HuH-7 (cell line): Measurements from ENCODE around the gene KCNQ5.
"Not testable (repeated sequence)": the region's sequence is repeated elsewhere in the genome, so short reads cannot be mapped to it uniquely, and the experiment has no call there.

Experiments
- DNase-seq: peaks from one replicate; pipeline ENCODE4 v3.0.0; 2011; ENCODE audit warnings: low spot score

Gene KCNQ5

GRCh38 chr6:72952808-72953630 lies 331.2 kb downstream of the KCNQ5 start:
- DNase-seq = no peak

GRCh38 chr6:72953971-72954381 lies 332.1 kb downstream of the KCNQ5 start:
- no peak for DNase-seq

DNA sequence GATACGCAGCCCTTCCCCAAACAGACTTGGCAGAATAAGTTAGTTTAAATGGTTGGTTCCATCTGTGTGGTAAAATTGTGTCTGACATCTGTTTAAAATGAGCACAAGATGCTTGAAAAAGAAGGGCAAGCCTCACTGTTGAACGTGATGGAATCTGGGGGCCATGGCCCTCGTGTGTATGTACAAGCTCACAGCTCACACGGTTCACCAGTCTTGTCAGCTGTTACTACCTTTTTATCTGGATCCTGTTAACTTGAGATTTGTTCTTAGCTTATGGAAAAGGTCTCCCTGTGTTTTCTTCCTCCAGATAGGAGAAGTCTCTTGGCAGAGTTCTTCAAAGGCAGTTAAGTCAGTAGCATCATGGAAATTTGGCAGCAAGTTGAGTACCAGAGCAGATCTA lies 332.9 kb downstream of the KCNQ5 start:
- no peak for DNase-seq

- no peak for DNase-seq
Observed at GRCh38 chr6:72955666-72956065, 333.8 kb downstream of the KCNQ5 start.

GRCh38 chr6:72956272-72956671 lies 334.4 kb downstream of the KCNQ5 start:
- no peak for DNase-seq

GRCh38 chr6:72959821-72960220 lies 338.0 kb downstream of the KCNQ5 start:
- no peak for DNase-seq

GRCh38 chr6:72963946-72964345 lies 342.1 kb downstream of the KCNQ5 start:
- DNase-seq = no peak

DNA sequence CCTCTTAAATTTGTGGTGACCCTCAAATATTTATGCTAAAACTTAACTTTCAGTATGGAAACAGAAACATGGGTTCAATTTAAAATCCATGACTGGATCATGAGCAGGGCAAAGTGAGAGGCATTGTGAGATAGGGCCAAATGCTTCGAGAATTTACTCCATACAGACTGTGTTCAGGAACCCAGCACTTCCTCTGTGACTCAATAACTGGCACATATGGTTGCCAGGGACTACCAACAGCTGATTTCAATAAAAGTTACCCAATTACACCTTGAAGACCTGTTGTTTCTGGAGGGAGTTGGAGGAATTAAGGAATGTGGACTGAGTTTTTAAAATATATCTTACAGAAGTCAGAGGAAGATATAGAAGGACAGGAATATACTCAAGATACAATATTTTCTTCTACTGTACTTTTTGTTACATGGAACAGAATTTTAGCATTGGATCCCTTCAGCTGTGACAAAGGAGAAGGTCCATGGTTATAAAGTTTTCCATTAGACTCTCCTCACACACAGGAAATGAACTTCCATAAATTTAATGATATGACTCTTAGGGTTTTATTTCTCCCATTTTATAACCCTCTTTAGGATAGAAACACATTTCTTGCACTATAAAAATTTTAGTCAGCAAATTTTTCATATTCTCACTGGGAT lies 344.9 kb downstream of the KCNQ5 start:
- DNase-seq = no peak

- no peak for DNase-seq
Observed at GRCh38 chr6:72967329-72967728, 345.5 kb downstream of the KCNQ5 start.

DNA sequence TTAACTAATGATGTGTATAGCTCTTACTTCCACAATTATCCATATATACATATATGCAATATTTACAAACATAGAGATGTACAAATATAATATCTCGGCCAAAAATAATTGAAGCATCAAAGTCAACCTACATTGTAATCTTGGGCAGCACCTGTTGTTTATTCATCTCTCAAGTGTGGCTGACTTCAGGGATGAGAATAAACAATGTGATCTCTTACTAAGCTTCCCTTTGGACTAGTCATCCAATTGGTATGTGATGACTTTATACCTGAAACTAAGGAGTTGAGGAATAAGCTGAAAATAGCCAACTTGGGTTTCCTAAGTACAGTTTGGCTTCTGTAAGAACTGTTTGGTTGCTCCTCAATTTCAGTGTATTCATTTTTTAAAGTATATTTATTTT lies 346.8 kb downstream of the KCNQ5 start:
- DNase-seq = no peak

GRCh38 chr6:72969666-72970065 lies 347.8 kb downstream of the KCNQ5 start:
- no peak for DNase-seq

- DNase-seq = no peak
Observed at GRCh38 chr6:72972579-72972978, 350.7 kb downstream of the KCNQ5 start.

- DNase-seq = no peak
Observed at GRCh38 chr6:72974276-72974675, 352.4 kb downstream of the KCNQ5 start.

DNA sequence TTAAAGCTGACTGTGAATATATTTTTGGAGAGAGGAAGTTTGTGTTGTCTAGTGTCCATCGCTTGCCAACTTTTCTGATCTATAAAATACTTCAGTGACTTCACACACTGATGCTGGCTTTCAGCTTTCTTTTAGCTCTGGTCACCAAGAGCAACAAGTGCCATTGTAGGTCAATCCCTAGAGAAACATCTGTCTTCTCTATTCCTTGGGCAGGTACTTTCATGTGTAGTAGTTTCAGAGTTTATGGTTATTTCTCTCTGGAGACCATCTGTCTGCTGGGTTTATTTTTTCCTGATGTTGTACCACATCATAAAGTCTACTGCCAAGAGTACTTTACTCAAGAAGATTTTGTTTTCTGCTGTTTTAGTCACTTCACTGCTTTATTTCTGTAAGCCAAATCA lies 353.5 kb downstream of the KCNQ5 start:
- no peak for DNase-seq

GRCh38 chr6:72976484-72976883 lies 354.6 kb downstream of the KCNQ5 start:
- DNase-seq = no peak

GRCh38 chr6:72977114-72977513 lies 355.2 kb downstream of the KCNQ5 start:
- DNase-seq = no peak

GRCh38 chr6:72978808-72979207 lies 356.9 kb downstream of the KCNQ5 start:
- DNase-seq = not testable (repeated sequence)

DNA sequence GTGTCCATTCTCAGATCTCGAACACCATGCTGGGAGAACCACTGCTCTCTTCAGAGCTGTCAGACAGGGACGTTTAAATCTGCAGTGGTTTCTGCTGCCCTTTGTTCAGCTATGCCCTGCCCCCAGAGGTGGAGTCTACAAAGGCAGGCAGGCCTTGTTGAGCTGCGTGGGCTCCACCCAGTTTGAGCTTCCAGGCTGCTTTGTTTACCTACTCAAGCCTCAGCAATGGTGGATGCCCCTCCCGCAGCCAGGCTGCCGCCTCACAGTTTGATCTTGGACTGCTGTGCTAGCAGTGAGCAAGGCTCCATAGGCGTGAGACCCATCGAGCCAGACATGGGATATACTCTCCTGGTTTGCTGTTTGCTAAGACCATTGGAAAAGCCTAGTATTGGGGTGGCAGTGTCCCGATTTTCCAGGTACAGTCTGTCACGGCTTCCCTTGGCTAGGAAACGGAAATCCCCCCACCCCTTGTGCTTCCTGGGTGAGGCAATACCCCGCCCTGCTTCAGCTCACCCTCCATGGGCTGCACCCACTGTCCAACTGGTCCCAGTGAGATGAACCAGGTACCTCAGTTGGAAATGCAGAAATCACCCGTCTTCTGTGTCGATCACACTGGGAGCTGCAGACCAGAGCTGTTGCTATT lies 362.4 kb downstream of the KCNQ5 start:
- not testable (repeated sequence) for DNase-seq

GRCh38 chr6:72984981-72985665 lies 363.3 kb downstream of the KCNQ5 start:
- DNase-seq = no peak

GRCh38 chr6:72987301-72987700 lies 365.4 kb downstream of the KCNQ5 start:
- no peak for DNase-seq

DNA sequence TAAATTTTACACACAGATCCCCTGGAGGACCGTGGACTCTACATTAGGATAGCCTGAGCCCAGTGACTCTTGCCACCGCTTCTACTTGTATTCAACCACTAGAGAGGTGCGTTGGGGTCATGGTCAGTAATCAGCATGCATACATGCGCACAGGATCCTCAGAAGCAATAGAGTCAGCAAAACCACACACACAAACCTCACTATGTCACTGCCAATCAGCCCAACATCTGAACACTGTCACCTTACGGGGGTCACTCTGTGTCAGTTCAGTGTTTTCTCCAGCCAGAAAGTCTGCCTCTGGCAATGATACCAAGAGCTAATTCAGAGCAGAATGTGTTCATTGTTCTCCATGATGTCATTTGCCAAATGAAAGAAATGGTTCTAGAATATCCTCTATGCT lies 378.1 kb downstream of the KCNQ5 start:
- DNase-seq = no peak

- no peak for DNase-seq
Observed at GRCh38 chr6:73000460-73000859, 378.6 kb downstream of the KCNQ5 start.

- DNase-seq = no peak
Observed at GRCh38 chr6:73002588-73002987, 380.7 kb downstream of the KCNQ5 start.
